HCT116 (cell line): Measurements from ENCODE around the gene HOXA7. TPM values are rescaled to one million over a fixed set of nuclear protein-coding genes. Genes with fewer than 3 reads are reported as not detected.

Source experiments
- ATAC-seq: fragments of 200-7000 bp; cut with Tn5 transposase; 2 replicates; pipeline ENCODE4 v1.9.1; 2020; ENCODE audit warnings: mild to moderate bottlenecking, moderate library complexity
- BruUV-seq: library from RNA; stranded (reverse); fragments of 400-500 nt; replicated peaks from 2 replicates; lab custom pipeline; 2021; lab: Mats Ljungman, UMichigan
- CTCF ChIA-PET: fragments of 300-600 bp; sonication (Branson Sonifier 250); formaldehyde crosslinking; loops from one replicate; lab custom pipeline; 2021; ENCODE audit warnings: antibody characterized with exemption; lab: Charles Lee
- POLR2A ChIA-PET: fragments of 300-600, 350-600 bp; sonication (Branson Sonifier 250); formaldehyde crosslinking; loops from one replicate; lab custom pipeline; 2021; ENCODE audit warnings: antibody characterized with exemption; lab: Charles Lee
- RAD21 ChIA-PET, 2 experiments: fragments of 300-600 bp; sonication (Branson Sonifier 250); formaldehyde crosslinking; loops; one replicate each; lab custom pipeline; 2023; ENCODE audit warnings: low total read pairs in 2 of 2; ENCODE audit not compliant: uncharacterized antibody in 2 of 2, unreplicated experiment in 2 of 2, low non-redundant PET in 1 of 2; lab: Charles Lee
- DNase-seq: peaks from one replicate; pipeline ENCODE4 v3.0.0-alpha.2; 2010; ENCODE audit warnings: low read depth, low spot score
- H2AFZ ChIP-seq: fragments of 200-600 bp; shearing (Covaris generic), sonication (generic); 2 replicates; pipeline ENCODE4 v1.6.1; 2017; ENCODE audit warnings: low read depth, mixed run types, mixed read lengths, antibody characterized with exemption, low read length; ENCODE audit not compliant: poor library complexity, severe bottlenecking
- H3K27ac ChIP-seq: 2 replicates; pipeline ENCODE4 v1.5.1; 2012; ENCODE audit warnings: low read depth, low read length
- H3K27me3 ChIP-seq: fragments of 200-600 bp; sonication (generic); 2 replicates; pipeline ENCODE4 v1.6.1; 2016; ENCODE audit warnings: mixed run types, low read length, mixed read lengths; ENCODE audit not compliant: insufficient read depth
- H3K36me3 ChIP-seq, 2 experiments: fragments of 200-500 bp in 1 of 2; fragments of 200-600 bp in 1 of 2; sonication (Bioruptor generic) in 1 of 2; sonication (generic) in 1 of 2; 2 replicates each; pipeline versions ENCODE4 v1.5.1 to v1.6.1; 2014 to 2016; ENCODE audit warnings: low read length in 2 of 2, inconsistent platforms in 1 of 2, mixed read lengths in 1 of 2, mixed run types in 1 of 2; ENCODE audit not compliant: insufficient read depth in 2 of 2, control insufficient read depth in 1 of 2
- H3K4me1 ChIP-seq, 2 experiments: fragments of 200-600 bp in 1 of 2; sonication (generic) in 1 of 2; 2 replicates each; pipeline versions ENCODE4 v1.5.1 to v1.6.1; 2012 to 2017; ENCODE audit warnings: low read length in 2 of 2, inconsistent platforms in 1 of 2, mild to moderate bottlenecking in 1 of 2, mixed read lengths in 1 of 2, mixed run types in 1 of 2, moderate library complexity in 1 of 2; ENCODE audit not compliant: insufficient read depth in 2 of 2, control insufficient read depth in 1 of 2
- H3K4me2 ChIP-seq: fragments of 200-600 bp; sonication (generic); 2 replicates; pipeline ENCODE4 v1.6.1; 2017; ENCODE audit warnings: mixed run types, low read length, mixed read lengths
- H3K4me3 ChIP-seq, 2 experiments: fragments of 200-600 bp in 1 of 2; sonication (generic) in 1 of 2; replicated peaks in 1 of 2; 2 replicates each; pipeline ENCODE4 v1.5.1; 2011 to 2016; ENCODE audit warnings: low read length in 2 of 2, control low read depth in 1 of 2, low read depth in 1 of 2, mild to moderate bottlenecking in 1 of 2, mixed read lengths in 1 of 2, mixed run types in 1 of 2
- H3K79me2 ChIP-seq: fragments of 200-600 bp; sonication (generic); 2 replicates; pipeline ENCODE4 v1.6.1; 2017; ENCODE audit warnings: mild to moderate bottlenecking, mixed run types, low read length, moderate library complexity, mixed read lengths; ENCODE audit not compliant: insufficient read depth
- H3K9ac ChIP-seq: fragments of 200-600 bp; sonication (generic); 2 replicates; pipeline ENCODE4 v1.6.1; 2016; ENCODE audit warnings: low read length, mixed read lengths
- H3K9me2 ChIP-seq: fragments of 200-600 bp; sonication (generic), shearing (Covaris generic); 2 replicates; pipeline ENCODE4 v1.6.1; 2017; ENCODE audit warnings: mixed run types, mild to moderate bottlenecking, moderate library complexity; ENCODE audit not compliant: insufficient read depth
- H3K9me3 ChIP-seq, 2 experiments: fragments of 200-500 bp in 1 of 2; fragments of 200-600 bp in 1 of 2; sonication (Bioruptor generic) in 1 of 2; sonication (generic) in 1 of 2; 2 replicates each; pipeline ENCODE4 v1.6.1; 2014 to 2017; ENCODE audit warnings: low read length in 2 of 2, mixed read lengths in 2 of 2, inconsistent platforms in 1 of 2, low read depth in 1 of 2, mild to moderate bottlenecking in 1 of 2, mixed run types in 1 of 2, moderate library complexity in 1 of 2; ENCODE audit not compliant: control insufficient read depth in 1 of 2, insufficient read depth in 1 of 2
- H4K20me1 ChIP-seq: fragments of 200-600 bp; sonication (generic), shearing (Covaris generic); 2 replicates; pipeline ENCODE4 v1.6.1; 2017; ENCODE audit warnings: mixed run types, mild to moderate bottlenecking, moderate library complexity; ENCODE audit not compliant: insufficient read depth
- CEBPB ChIP-seq: IDR thresholded peaks from 2 replicates; pipeline ENCODE4 v1.6.1; 2012; ENCODE audit warnings: low read depth
- ELF1 ChIP-seq: IDR thresholded peaks from 2 replicates; pipeline ENCODE4 v1.6.1; 2012; ENCODE audit warnings: low read depth, borderline replicate concordance
- EZH2 ChIP-seq: fragments of 200-600 bp; sonication (generic); IDR thresholded peaks from 2 replicates; pipeline ENCODE4 v1.6.1; 2017; ENCODE audit warnings: antibody characterized with exemption, mixed run types
- JUND ChIP-seq: IDR thresholded peaks from 2 replicates; pipeline ENCODE4 v1.6.1; 2012
- POLR2AphosphoS5 ChIP-seq: IDR thresholded peaks from 2 replicates; pipeline ENCODE4 v1.6.1; 2011; ENCODE audit warnings: mild to moderate bottlenecking, low read depth, low read length, moderate library complexity
- RAD21 ChIP-seq: IDR thresholded peaks from 2 replicates; pipeline ENCODE4 v1.6.1; 2012; ENCODE audit warnings: low read depth, mild to moderate bottlenecking
- SRF ChIP-seq: IDR thresholded peaks from 2 replicates; pipeline ENCODE4 v1.6.1; 2012; ENCODE audit warnings: low read depth
- TCF7L2 ChIP-seq: IDR thresholded peaks from 2 replicates; pipeline ENCODE4 v1.7.0; 2011; ENCODE audit warnings: borderline replicate concordance, inconsistent platforms; ENCODE audit not compliant: insufficient read depth, insufficient read length; ENCODE audit errors: extremely low read depth
- YY1 ChIP-seq: IDR thresholded peaks from 2 replicates; pipeline ENCODE4 v1.6.1; 2011; ENCODE audit warnings: low read length, low read depth, moderate library complexity, mild to moderate bottlenecking; ENCODE audit not compliant: insufficient replicate concordance; ENCODE audit errors: extremely low read depth
- ZBTB33 ChIP-seq: IDR thresholded peaks from 2 replicates; pipeline ENCODE4 v1.6.1; 2011; ENCODE audit warnings: mild to moderate bottlenecking, low read length, moderate library complexity; ENCODE audit not compliant: insufficient replicate concordance; ENCODE audit errors: extremely low read depth
- intact Hi-C: fragments of 100-400 bp; cut with micrococcal nuclease; formaldehyde crosslinking; loops from 2 replicates; pipeline ENCODE4 v1.10.0; 2022
- total RNA-seq: library from RNA; stranded (reverse); gene quantifications from one replicate; pipeline ENCODE4 v1.2.1, GENCODE V29; 2021; ENCODE audit not compliant: unreplicated experiment

The HOXA7 gene
- total RNA-seq, 1 experiment from 2014 or later, result 15.0 TPM

GRCh38 chr7:27171325-27171636 lies 14.8 kb upstream of the HOXA7 start:
- no peaks in the 10 kb centered on the region for H3K9me2 ChIP-seq
- H3K4me2 ChIP-seq, result peak overlapping the region; percentile 97
- TF ChIP-seq RAD21 (no peak), POLR2AphosphoS5 (peak; percentile 26), TCF7L2 (peak; percentile 96)
- H3K4me1 ChIP-seq, result peaks cover 34 to 73% of the 10 kb centered on the region in 2 experiments
- no peaks in the 10 kb centered on the region for H3K27me3 ChIP-seq
- no TSS peak for BruUV-seq
- peaks cover 86% of the 10 kb centered on the region for H3K79me2 ChIP-seq
- H2AFZ ChIP-seq, result no peak overlapping the region
- intact Hi-C loops, result no loop called here
- RAD21 ChIA-PET, result interaction anchor here in 1 of 2 experiments (1.9 kb wide), 1 partner anchor 10 kb away, joined by 4 read pairs; no protein-coding TSS in a partner anchor
- peak overlapping the region; percentile 89 for H3K9ac ChIP-seq
- POLR2A ChIA-PET, result interaction anchor here (1.3 to 2.2 kb wide), 3 partner anchors 9 to 21 kb away, joined by 3 to 7 read pairs (median 5); no protein-coding TSS in a partner anchor
- DNase-seq (no peak), ATAC-seq (peak; percentile 24)
- H3K9me3 ChIP-seq, result no peaks in the 10 kb centered on the region
- CTCF ChIA-PET, result interaction anchor here (1.8 to 6.6 kb wide), 2 partner anchors 8 to 10 kb away, joined by 3 to 32 read pairs; no protein-coding TSS in a partner anchor
- no peaks in the 10 kb centered on the region for H3K36me3 ChIP-seq
- H3K4me3 ChIP-seq, result peak overlapping the region; percentile 66 to 77
- H3K27ac ChIP-seq, result peak overlapping the region; percentile 91
- no peaks in the 10 kb centered on the region for H4K20me1 ChIP-seq

GRCh38 chr7:27170426-27171324 lies 14.2 kb upstream of the HOXA7 start:
- CTCF ChIA-PET, result interaction anchor here (0.8 to 6.6 kb wide), 3 partner anchors 9 to 891 kb away, joined by 3 to 32 read pairs (median 3); no protein-coding TSS in a partner anchor
- Histone ChIP-seq H3K4me1 (peaks cover 34 to 80% of the 10 kb centered on the region in 2 experiments), H3K9me2 (no peaks in the 10 kb centered on the region), H3K4me3 (peak overlapping the region; percentile 77 to 84), H3K27me3 (no peaks in the 10 kb centered on the region), H3K36me3 (no peaks in the 10 kb centered on the region), H3K4me2 (peak overlapping the region; percentile 97), H4K20me1 (no peaks in the 10 kb centered on the region), H3K9ac (peak overlapping the region; percentile 89), H3K79me2 (peaks cover 92% of the 10 kb centered on the region), H2AFZ (no peak overlapping the region), H3K27ac (peak overlapping the region; percentile 91), H3K9me3 (no peaks in the 10 kb centered on the region)
- RAD21 ChIA-PET, result interaction anchor here (0.6 to 1.9 kb wide), 2 partner anchors 9 to 10 kb away, joined by 3 to 4 read pairs; no protein-coding TSS in a partner anchor
- TSS peak; percentile 27 for BruUV-seq
- ATAC-seq (no peak), DNase-seq (no peak)
- POLR2A ChIA-PET, result interaction anchor here (1.3 to 2.2 kb wide), 4 partner anchors 10 to 20 kb away, joined by 3 to 7 read pairs (median 6); no protein-coding TSS in a partner anchor
- TF ChIP-seq EZH2 (no peak), YY1 (no peak), CEBPB (no peak), ELF1 (no peak), ZBTB33 (no peak), SRF (no peak), JUND (no peak)
- intact Hi-C loops, result no loop called here
